ENCODE results near the gene GJD3.

The GJD3 gene

DNA sequence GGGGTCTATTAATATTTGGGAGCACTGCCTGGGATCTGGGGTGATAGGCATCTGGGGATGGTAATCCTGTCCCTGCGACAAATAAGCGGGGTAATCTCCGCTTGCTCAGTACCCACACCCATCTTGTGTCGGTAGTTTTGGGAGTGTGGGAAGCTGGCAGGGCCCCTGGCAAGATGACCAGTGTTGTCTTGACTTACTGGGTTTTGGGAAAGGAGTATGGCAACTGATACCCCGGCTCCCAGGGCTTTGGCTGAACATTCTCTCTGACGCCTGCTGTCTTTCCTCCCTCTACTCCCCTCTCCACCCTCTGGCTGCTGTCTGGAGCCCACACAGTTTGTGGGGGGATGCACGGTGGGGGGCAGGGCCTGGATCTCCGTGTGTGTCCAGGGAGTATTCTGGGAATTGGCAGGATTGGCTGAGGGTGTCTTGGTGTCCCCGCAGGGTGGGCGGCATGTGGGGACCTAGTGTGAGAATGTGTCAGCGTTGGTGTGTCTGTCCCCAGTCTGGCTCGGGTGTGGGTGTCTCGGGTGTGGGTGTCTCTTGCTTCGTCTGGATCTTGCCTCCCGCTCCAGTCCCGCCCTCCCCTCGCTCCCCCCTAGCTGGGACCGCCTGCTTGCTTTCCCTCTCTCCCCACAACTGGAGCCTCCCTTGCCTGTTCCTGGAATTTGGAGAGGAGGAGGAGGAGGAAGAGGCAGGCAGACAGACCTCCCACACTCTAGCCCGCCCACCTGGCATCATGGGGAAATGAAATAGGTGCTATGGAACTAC lies 43.6 kb downstream of the GJD3 start:
- DNase-seq, result no peak

DNA sequence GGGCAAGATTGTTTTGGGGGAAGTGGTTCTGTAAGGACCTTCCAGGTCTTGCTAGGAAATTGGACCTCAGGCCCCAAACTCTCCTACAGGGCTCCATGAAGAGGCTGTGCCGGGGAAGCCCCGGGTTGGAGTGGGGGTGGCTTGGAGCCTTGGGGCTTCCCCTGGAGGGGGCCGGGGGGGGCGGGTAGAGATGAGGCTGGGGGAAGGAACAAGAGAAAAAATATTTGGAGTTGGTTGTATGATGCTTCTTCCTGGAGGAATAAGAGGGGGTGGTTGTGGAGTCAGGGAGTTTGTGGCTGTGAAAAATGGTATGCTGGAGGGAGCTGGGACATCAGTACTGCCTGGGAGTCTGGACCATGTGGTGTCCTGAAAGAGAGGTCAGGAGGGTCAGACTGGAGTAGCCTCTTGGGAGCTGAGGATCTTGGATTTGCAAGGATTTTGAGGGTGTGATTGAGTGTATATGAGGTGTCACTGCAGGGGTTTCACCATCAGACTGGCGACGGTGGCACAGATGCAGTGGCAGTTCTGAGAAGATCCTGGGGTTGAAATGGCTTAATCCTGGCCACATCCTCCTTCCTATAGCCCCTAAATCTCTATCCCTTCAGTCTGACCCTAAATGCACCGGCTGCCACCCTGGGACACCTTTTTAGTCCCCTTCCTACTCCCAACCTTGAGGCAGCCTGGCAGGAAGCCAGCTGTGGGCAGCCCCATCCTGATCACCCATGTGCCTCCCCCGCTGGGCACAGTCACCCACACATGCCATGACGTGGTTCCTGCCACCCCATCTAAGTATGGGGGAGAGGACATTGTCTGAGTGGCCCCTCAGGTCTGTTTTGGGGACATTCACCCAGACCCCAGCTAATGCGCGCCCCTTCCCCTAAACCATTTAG lies 44.6 kb downstream of the GJD3 start:
- no peak for DNase-seq

DNA sequence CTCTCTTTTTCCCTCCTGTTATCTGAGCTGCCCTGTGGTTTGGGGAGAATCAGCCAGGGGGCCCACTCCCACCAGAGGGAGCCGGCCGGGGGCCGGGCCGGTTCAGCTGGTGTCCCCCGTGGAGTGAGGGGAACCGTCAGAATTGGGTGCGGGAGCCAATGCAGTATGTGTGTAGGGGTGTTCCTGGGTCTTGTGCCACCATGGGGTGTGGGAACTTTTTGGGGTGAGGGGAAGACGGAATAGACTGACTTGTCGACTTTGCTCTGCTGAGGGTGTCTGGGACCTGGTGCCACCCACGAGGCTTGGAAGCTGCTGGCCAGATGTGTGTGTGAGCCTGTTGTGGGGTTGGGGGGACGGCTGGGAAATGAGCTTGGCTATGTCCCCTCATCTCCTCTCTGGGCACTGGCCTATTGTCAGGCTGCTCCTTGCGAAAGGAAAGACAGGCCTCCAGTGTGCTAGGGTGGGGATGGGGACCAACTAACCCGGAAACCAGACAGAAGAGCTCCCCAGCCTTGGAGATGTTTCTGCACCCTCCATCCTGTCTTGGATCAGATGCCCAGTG lies 45.6 kb downstream of the GJD3 start:
- DNase-seq, result no peak

DNA sequence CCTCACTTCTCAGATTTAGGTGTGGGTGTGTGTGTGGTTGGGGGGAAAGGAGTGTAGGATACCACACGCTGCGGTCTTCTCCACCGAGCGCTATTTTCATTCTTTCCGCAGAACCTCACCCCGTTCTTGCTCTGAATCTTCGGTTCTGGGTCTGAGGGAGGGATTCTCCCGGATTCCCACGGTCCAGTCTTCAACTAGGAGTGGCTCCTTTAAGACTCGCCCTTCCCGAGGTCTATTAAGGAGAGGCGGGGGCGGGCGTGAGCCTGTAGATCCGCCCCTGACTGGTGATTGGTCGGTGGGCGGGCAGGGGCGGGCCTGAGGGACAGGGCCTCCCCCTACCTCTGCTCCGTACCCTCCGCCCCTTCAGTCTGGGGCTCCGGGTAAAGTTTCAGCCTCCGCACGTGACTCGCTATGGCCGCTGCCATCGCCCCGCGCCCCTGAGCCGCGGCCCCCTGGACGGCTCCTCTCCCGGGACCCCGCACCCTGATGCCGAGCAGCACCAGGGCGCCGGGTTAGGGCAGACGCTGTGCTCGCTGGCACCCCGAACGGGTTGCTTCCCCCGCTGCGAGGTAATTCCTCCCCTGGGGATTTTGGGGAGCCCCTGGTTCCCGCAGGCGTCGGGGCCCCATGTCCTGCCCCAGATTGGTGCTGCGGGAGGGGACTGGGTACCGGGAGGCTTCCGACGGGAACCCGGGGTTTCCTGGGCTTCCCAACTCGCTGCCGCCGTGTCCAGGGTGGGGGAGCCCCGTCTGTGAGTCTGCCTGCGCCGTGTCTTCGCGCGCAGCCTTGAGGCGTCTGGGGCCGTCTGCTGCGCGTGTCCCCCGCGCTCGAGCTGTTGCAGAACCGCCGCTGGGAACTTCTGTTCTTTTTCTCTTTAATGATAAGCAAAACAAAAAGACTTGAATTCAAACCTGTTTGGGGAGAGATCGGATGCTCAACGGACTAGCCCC lies 46.4 kb downstream of the GJD3 start:
- DNase-seq, result peak; percentile 71

DNA sequence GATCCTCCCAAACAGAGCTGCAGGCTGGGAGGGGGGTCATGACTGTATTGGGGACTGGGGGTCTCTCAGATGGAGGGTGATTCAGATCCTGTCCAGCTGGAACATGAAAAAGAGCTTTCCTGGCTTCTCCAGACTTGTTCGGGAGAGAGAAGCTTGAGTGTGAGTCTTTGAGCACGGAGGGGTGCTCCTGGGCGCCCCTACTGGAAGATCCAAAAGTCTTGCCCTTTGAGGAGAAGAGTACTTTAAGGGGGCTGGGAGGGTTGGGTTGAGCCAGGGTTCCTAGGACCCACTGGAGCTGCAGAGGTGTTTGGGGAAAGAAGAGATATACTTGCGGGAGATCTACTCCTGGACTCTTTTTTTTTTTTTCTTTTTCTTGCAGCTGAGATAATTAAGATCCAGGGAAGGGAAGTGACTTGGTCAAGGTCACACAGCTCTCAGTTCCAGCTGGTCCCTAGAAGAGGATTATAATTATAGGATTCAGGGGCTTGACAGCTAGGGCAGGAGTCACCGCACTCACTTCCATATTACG lies 47.1 kb downstream of the GJD3 start:
- no peak for DNase-seq

DNA sequence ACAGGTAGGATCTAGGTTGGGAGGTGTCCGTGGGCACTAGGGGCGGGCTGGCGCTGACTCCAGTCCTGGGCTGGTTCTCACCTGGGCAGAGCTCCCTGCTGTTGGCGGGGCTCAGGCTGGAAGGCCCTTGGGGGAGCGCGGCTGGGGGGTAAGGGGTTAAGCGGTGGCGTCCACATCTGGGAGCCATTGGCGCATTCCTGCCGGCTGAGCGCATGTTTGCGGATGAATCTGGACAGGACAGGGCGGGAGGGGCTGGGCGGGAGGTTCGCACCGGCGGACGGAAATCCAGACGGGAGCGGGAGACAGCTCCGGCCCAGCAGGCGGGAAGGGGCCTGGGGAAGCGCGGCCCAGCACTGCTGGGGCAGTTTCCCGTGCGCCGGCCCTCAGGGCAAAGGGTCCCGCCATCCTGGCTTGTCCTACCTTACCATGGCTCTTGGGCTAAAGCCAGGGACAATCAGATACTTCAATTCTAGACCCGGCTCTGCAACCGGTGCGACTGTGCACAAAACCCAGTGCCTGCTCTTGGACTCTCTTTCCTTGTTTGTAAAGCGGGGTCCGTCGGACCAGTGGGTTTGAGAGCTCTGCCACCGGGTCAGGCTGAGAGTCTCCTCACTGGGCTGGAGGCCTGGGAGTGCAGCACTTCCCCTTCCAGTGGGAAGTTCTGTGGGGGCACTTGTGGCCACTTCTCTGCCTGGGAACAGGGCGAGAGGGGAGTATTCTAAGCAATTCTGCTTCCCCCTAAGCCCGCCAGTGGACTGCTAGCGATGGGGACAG lies 47.8 kb downstream of the GJD3 start:
- no peak for DNase-seq

DNA sequence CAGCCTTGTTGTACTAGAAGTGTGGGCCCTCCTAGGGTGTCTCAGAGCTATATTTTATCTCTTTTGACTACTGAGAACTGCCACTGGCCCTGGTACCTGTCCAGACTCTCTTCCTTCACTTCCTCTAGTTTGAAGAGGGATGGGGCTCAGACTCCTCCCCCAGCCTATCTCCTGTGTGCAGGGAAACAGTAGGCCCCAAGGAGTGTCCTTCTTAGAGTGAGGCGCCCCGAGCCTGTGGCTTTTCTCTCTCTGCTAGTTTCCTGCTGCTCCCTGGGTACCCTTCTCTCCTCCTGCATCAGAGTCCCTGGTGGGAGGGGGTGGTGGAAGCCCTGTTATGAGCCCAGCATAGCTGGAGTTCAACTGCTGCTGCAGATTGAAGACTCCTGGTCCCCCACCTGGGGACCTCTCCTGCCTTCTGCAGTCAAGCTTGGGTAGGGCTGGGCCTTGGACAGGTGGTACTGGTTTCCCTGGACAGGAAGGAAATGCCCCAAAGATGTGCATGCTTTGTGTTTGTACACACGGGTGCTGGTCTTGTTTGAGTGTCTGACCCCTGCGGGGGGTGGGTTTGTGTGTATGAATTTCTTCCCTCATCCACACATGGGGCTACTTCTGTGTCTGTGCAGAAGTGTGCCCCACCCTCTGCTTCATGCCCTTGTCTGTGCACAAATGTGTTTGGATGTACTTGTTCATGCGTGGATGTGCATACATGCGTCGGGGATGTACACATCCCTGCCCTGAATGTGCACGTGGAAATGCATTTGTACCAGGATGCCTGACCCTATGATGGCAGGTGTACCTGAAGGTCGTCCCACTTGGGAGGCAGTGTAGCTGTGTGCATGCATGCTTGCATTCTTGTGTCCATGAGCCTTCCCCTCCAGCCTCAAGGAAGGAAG lies 48.6 kb downstream of the GJD3 start:
- DNase-seq, result no peak

DNA sequence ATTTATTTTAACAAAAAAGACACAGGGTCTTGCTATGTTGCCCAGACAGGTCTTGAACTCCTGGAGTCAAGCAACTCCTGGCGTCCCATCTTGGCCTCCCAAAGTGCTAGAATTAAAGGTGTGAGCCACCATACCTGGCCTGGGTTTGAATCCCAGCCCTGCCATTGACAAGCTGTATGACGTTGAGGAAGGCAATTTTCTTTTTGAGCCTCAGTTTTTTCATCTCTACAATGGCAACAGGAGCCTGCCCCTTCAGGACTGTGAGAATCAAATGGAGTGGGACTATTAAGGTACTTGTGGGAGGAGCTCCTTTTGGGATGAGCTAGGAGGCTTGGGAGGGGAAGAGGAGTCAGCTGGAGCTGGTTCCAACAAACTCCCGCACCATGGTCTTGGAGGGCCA lies 49.3 kb downstream of the GJD3 start:
- DNase-seq, result no peak

DNA sequence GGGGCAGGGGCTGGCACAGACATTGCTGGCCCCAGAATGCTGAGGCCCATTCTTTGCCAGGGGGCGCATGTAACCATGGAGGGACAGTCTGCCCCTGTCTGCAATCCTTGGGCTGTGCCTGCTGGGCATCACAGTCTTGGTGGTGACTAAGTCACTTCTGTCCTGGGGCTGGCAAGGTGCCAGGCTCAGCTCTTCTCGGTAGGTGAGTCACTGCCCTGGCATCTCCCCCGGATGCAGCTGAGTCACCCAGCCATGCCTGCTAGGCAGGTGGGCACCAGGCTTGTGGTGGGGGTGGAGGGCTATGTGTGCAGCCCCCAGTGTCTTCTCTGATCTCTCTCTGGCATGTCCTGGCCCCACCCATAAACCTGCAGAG lies 50.0 kb downstream of the GJD3 start:
- peak; percentile 13 for DNase-seq

DNA sequence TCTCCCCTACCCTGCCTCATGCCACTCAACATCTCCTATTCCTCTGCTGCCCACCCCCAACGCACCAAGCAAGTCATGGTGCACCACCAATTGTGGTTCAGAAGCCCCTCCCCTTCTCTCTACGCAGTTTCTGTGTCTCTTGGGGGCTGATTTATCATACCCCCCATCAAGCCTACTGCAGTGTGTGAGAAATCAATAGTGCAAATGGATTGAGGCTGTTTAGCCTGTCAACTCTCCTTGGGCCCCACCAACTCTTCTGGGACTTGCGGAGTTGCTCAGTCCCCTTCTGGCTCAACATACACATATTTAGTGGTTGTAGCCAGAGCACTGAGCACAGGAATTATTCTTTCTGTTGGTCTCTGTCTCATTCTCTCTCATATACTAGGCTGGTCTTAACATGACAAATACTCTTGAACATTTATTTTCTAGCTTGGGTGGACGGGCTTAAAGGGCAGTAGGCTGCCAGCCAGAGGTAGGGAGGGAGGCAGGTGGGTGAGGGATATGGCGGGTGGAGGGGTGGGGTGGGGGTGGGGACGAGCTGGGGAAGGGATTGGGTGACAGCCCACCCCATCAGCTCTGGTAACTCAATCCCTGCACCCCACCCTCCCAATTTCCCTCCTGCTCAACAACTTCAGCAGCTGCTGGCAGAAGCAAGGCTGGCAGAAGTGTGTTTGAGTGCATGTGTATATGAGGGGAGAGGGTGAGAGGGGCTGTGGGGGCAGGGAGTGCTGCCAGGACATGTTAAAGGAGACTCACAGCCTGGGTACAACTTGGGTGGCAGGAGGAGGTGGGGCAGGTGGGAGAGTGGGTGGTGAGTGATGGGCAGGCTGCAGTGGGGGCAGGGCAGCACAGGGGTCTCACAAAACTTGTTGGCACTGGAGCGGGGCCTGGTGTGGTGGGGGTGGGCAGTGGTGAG lies 50.6 kb downstream of the GJD3 start:
- DNase-seq, result peak; percentile 86
